Hematopoietic multipotent progenitor cell treated with erythropoietin and hydrocortisone succinate and interleukin-3 and kit ligand, for 17 days (in vitro differentiated cells): Measurements from ENCODE around the gene CTXND1.

Experiments
- DNase-seq: peaks from one replicate; pipeline ENCODE4 v3.0.0-alpha.2; 2015; ENCODE audit warnings: low spot score

The CTXND1 gene

GRCh38 chr15:80180986-80181385 lies 71.0 kb downstream of the CTXND1 start:
- no peak for DNase-seq

DNA sequence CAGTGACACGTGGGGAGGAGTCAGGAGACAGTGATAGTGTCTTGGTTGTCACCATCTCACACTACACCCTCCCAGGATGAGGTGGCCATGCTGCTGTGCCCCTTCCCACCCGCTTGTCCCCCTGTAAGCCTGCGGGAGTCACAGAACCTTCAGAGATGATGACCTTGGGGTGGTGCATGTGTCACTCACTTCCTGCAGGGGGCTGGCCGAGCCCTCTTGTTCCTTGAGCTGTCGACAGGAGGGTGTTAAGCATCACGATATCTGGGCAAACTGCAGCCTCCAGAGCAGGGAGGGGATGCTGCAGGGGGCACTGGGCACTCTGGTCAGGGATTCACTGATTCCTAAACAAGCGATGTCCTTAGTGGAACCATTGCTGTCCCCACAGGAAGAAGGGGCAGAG lies 71.5 kb downstream of the CTXND1 start:
- DNase-seq: no peak

- no peak for DNase-seq
These were observed 72.1 kb downstream of the CTXND1 start for GRCh38 chr15:80179935-80180334.

GRCh38 chr15:80179025-80179759 lies 72.8 kb downstream of the CTXND1 start:
- DNase-seq: no peak

- DNase-seq: no peak
These were observed 74.9 kb downstream of the CTXND1 start for GRCh38 chr15:80177156-80177555.

GRCh38 chr15:80176443-80176842 lies 75.6 kb downstream of the CTXND1 start:
- DNase-seq: no peak

DNA sequence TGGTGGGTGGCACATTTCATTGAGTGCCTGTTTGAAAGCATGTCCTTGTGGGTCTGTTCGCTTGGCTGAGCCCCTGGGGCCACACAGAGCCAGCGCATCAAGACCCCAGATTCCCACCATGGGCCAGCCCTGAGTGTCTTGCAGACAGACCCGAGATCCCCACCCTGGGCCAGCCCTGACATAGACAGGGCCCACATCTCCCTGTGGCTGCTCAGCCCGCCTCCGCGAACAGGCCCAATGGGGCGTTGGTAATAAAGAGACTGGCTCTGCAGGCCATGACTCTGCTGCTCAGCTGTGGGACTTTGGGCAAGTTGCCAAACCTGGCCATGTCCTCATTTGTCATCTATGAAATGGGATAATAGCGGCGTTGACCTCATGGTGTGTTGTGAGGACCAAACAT lies 76.6 kb downstream of the CTXND1 start:
- no peak for DNase-seq

DNA sequence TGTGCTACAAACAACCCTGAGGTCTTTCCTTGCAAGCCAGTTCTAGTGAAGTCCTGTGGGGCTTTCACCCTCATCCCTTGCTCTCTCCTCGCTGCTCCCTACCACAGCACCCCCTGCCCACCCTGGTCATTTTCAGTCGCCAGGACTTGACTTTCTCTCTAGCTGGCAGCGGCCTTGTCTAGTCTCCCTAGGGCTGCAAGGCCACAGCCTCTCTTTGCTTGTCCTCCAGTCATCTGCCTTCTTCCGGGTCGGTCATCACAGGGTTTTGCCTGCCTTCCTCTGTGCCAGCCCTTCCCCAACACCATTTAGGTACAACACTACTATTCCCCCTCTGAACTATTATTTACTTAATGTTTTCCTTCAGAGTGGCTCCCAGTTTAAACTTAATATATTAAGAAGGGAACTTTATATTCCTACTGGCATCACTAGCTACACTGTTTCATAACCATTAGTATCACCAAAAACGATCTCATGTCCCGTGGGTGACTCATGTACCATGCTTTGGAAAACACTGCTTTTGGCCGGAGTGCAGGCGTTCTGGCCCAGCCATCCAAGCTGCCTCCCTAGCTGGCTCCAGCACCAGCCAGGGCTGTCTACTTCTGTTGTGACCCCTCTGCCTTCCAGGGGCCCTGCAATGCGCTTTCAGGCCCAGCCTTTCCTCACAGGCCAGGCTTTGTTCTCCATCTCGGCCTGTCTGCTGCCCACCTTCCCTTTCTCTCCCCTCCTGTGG lies 77.8 kb downstream of the CTXND1 start:
- DNase-seq: no peak

DNA sequence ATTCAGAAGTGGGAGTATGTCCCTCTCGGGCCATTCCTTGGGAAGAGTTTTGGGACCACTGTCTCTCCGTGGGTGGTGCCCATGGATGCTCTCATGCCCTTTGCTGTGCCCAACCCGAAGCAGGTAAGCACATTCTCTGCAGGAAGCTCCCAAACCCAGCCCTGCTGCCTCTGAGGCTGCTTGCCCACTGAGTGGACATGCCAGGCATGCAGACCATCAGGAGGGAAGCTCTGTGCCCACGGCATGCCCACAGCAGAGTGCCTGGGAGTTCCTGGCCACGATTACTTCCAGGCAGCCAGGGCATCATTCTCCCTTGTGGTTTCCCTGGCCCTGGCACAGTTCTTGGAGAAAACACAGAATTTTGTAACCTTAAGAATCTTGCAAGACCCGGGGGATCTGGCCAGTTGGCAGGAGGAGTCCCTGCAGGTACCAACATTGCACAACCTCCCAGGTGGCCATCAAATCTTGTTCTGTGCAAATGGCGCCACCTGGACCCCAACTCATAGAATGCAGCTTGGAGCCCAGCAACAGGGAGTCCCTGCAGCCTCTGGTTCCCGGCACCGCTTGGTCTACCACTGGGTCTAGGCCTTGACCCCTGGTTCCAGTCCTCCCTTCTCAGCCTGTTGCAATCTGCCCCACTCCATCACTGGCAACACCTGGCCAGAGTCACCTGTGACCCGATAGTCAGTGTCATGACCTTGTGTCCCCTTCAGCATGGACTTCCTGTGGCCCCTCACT lies 78.8 kb downstream of the CTXND1 start:
- DNase-seq: peak; percentile 85

- DNase-seq: no peak
These were observed 79.6 kb downstream of the CTXND1 start for GRCh38 chr15:80172401-80172800.

DNA sequence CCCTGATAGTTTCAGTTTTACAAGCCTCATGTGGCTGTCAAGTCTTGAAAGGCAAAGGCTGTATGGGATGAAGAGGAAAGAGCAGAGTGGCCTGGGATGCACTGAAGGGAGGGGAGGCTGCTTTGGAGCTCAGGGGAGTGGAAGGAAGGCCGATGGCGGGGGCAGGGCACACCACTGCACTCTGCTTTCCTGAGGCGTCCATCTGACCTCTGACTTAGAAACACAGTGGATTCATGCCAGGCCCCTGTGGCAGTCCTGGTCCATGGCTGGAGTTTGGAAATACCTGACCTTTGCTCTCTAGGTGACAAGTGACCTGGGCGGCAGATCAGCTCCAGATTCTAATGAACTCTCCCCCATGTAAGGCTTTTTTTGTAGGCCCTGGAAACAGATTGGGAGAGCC lies 80.2 kb downstream of the CTXND1 start:
- DNase-seq: no peak

- DNase-seq: no peak
These were observed 81.4 kb downstream of the CTXND1 start for GRCh38 chr15:80170596-80170995.

- no peak for DNase-seq
These were observed 82.2 kb downstream of the CTXND1 start for GRCh38 chr15:80169768-80170357.

GRCh38 chr15:80168421-80168820 lies 83.6 kb downstream of the CTXND1 start:
- no peak for DNase-seq

DNA sequence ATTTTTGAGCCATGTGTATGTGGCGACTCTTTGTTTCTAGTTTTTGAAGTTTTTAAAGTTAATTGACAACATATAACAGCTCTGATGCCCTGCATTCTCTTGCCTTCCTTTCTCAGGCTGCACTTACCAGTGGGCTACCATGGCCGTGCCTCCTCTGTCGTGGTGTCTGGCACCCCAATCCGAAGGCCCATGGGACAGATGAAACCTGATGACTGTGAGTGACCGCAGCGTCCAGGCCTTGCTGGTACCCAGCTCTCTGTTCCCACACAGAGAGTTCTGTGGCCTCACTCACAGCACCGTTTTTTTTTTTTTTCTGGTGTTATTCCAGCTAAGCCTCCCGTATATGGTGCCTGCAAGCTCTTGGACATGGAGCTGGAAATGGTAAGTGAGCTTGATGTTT lies 84.1 kb downstream of the CTXND1 start:
- no peak for DNase-seq

DNA sequence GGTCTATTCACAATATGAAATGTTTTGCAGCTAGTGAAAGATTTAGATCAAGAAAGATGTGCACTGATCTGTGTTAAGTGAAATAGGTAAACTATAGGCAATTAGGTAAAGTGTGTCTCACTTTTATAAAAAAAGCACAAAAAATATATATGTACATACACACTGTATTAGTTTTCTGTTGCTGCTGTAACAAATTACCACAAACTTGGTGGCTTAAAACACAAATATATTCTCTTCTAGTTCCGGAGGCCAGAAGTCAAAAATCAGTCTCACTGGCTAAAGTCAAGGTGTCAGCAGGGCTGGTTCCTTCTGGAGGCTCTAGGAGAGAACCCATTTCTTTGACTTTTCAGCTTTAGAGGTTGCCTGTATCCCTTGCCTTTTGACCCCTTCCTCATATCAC lies 88.1 kb downstream of the CTXND1 start:
- DNase-seq: no peak

DNA sequence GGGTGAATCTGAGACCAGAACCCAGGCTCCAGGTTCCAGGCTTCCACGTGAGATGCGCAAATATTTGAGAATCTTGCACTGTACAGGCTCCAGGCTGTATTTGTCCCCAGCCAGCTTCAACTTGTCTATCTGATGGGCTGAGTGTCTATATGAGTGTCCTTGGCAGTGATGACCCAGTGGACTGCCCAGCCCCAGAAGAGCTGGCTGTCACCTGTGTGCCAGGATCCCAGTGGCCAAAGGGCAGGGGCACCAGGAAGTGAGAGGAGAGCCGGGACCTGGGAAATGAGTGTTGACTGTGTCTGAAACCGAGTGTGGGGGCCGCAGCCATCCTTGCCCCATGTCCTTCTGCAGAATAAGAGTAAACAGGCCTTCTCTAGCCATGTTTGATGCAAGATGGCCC lies 88.8 kb downstream of the CTXND1 start:
- DNase-seq: no peak

DNA sequence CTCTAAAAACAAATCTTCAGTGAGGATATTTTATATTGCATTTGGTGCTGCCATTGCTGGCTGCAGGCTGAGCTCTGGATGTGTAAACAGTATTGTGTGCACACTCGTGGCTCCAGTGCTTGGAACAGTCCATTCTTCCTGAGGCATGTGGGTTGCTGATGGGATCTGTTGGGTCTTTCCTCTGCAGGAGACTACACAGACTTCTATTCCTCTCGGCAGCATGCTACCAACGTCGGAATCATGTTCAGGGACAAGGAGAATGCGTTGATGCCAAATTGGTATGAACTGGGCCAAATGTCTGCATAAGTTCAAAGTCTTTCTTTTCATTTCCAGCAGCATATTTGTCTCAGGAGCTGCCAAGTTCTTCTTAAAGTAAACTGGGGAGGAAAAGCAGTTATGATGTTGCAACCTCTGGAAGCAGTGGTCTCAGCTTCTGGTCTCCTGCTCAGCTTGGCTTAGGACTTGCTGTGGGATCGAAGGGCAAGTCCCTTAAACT lies 89.9 kb downstream of the CTXND1 start:
- no peak for DNase-seq

- no peak for DNase-seq
These were observed 90.5 kb downstream of the CTXND1 start for GRCh38 chr15:80161468-80162016.

DNA sequence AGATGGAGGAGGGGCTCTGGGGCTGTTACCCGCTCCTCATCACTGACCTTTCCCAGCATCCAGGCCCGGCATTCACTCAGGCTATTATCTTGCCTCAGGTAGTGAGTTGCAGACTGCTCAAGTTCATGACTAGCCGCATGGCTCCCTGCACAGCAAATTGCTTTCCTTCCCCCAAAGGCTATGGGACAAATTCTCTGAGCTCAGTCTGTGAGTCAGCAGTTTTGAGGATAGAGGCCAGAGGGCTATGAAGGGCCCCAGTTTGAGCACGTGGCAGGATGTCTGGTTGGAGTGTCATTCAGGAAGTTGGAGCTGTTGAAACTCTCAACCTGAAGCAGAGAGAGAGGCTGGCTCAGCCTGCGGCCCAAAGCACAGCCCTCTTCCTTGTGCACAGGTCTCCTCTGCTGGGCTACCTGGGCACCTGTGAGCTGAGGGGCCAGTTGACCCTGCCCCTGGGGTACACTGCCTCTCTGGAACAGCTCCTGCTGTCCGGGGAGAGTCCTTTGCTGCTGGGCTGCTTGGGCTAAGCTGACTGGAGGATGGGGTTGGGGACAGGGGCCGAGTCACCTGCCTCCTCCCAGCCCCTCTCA lies 91.3 kb downstream of the CTXND1 start:
- DNase-seq: peak; percentile 69

DNA sequence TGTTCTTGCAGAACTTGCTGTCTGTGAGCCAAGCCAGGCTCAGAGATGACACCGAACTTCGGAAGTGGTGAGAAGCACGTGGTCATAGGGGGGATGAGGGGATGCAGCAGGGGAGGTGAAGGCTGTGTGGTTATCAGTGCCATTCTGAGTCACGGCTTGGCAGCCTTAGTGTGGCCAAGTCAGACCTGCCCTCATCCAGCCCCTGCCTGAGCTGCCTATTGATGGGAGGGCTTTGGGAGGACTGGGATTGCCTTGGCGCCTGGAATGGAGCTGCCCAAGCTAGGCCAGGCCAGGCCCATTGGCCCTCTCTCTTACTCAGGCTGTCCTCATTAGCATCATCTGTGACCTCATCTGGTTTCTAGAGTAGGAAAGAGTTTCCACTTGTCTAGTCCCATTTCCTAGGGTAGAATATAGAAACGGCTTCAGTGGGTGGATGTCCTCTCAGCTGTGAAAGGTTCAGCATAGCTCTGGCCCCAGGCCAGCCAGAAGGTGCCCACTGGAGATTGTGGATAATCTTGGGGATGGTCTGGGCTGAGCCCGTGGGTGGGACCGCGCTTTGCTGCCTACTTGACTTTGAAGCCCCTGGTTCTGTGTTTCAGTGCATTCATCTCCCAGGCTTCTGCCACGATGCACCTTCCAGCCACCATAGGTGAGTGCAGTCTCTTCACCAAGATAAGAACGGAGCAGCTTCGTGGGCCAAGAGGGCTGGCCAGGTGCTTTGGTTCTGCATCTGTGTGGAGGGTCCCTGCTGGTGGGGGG lies 92.0 kb downstream of the CTXND1 start:
- DNase-seq: peak; percentile 30
